Anterior cingulate cortex (tissue), 58 donors: ENCODE measurements around the gene SRGAP2.
A peak's percentile ranks its signal among the peaks of the same experiment; 100 is the strongest.
"Not testable (repeated sequence)": the region's sequence is repeated elsewhere in the genome, so short reads cannot be mapped to it uniquely, and the experiment has no call there.

Source experiments
- DNase-seq, 58 donors: peaks; one replicate each; lab custom pipeline; 2025; lab: John Stamatoyannopoulos, UW

Gene SRGAP2

GRCh38 chr1:206204871-206205270 is 1.5 kb downstream of the SRGAP2 start:
- not testable (repeated sequence) for DNase-seq

GRCh38 chr1:206205569-206205968 is 2.2 kb downstream of the SRGAP2 start:
- not testable (repeated sequence) for DNase-seq

GRCh38 chr1:206210802-206211201 is 7.5 kb downstream of the SRGAP2 start:
- DNase-seq: peak in 1 of 58 donors; percentile 7

- not testable (repeated sequence) for DNase-seq
Observed at GRCh38 chr1:206215600-206216392, 12.5 kb downstream of the SRGAP2 start.

- not testable (repeated sequence) for DNase-seq
Observed at GRCh38 chr1:206218285-206218684, 14.9 kb downstream of the SRGAP2 start.

GRCh38 chr1:206218765-206219164 is 15.4 kb downstream of the SRGAP2 start:
- DNase-seq: not testable (repeated sequence)

- DNase-seq: not testable (repeated sequence)
Observed at GRCh38 chr1:206219514-206220331, 16.4 kb downstream of the SRGAP2 start.

- not testable (repeated sequence) for DNase-seq
Observed at GRCh38 chr1:206220332-206221000, 17.1 kb downstream of the SRGAP2 start.

- not testable (repeated sequence) for DNase-seq
Observed at GRCh38 chr1:206221585-206221984, 18.2 kb downstream of the SRGAP2 start.

GRCh38 chr1:206224190-206224776 is 20.9 kb downstream of the SRGAP2 start:
- not testable (repeated sequence) for DNase-seq

- DNase-seq: not testable (repeated sequence)
Observed at GRCh38 chr1:206225386-206225785, 22.0 kb downstream of the SRGAP2 start.

- not testable (repeated sequence) for DNase-seq
Observed at GRCh38 chr1:206226886-206227285, 23.5 kb downstream of the SRGAP2 start.

GRCh38 chr1:206229286-206229685 is 25.9 kb downstream of the SRGAP2 start:
- DNase-seq: not testable (repeated sequence)

- DNase-seq: not testable (repeated sequence)
Observed at GRCh38 chr1:206231989-206232388, 28.6 kb downstream of the SRGAP2 start.

GRCh38 chr1:206232970-206233645 is 29.8 kb downstream of the SRGAP2 start:
- DNase-seq: not testable (repeated sequence)

GRCh38 chr1:206234189-206234916 is 31.0 kb downstream of the SRGAP2 start:
- DNase-seq: not testable (repeated sequence)

GRCh38 chr1:206235190-206235589 is 31.8 kb downstream of the SRGAP2 start:
- DNase-seq: not testable (repeated sequence)

- DNase-seq: not testable (repeated sequence)
Observed at GRCh38 chr1:206240288-206240687, 36.9 kb downstream of the SRGAP2 start.

GRCh38 chr1:206243335-206243734 is 40.0 kb downstream of the SRGAP2 start:
- peak in 1 of 58 donors; percentile 16 for DNase-seq
